GM18951 (cell line): ENCODE measurements around the gene IGFBP6.

Source experiments
- POLR2A ChIP-seq: IDR thresholded peaks from 4 replicates; pipeline ENCODE4 v1.6.1; 2011; ENCODE audit warnings: mild to moderate bottlenecking; ENCODE audit not compliant: insufficient read length, insufficient read depth; ENCODE audit errors: extremely low read depth
- in situ Hi-C: fragments of 300-500 bp; cut with MboI; formaldehyde crosslinking; loops from one replicate; pipeline ENCODE4 v1.12.0; 2022; ENCODE audit warnings: low sequenced_read_pairs, mixed read lengths, inconsistent platforms; ENCODE audit not compliant: unreplicated experiment

IGFBP6 gene

DNA sequence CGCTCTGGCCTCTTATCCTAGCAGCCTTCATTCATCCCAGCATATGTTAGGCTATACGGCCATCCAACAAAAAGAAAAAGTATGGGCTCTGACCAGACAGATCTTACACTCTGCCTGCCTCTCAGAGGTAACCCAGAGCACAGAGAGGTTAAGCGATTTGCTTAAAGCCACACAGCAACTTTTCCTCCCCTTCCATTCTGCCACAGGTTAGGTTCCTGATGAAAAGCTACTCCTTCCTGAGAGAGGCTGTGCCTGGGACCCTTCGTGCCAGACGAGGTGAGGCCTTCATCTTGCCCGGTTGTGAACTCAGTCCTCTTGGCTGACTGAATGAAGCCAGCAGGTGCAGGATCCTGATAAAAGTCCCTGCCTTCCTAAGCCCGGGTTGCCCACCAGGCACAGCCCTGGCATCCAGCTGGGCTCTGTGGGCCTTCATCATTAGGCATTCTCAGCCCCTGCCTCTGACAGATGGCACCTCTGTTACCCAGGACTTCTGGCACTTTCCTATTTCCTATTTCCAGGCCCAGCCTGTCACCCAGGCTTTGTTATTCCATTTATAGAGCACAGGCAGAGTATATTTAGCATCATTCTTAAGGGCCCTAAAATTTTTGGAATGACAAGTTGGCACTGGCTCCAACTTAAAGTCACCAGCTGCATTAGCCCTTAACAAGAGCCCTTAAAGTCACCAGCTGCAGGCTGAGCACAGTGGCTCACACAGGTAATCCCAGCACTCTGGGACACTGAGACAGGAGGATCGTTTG is 18.6 kb downstream of the IGFBP6 start:
- in situ Hi-C loops: no loop called here
- TF ChIP-seq POLR2A: no peak

DNA sequence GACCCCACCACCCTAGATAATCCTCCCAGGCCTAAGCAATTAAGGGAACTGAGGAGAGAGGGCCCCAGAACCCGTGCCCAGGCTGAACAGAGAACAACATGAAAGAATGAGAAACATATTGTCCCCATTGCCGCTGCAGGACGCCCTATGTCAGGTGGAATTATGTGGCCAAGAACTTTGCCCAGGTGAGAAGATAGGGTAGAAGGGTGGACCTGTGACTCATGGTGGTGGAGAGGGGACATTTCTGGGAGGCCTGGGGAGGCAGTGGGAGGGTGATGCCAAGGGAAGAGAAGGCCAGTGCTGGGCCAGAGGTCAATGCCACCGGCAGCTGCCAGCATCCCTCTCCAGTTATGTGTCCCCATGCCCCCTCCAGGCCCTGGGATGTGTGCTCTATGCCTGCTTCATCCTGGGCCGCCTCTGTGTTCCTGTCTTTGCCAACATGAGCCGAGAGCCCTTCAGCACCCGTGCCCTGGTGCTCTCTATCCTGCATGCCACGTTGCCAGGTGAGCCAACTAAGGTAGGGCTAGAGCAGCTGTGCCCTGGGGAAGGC is 21.4 kb downstream of the IGFBP6 start:
- TF ChIP-seq POLR2A: no peak
- in situ Hi-C loops: no loop called here

DNA sequence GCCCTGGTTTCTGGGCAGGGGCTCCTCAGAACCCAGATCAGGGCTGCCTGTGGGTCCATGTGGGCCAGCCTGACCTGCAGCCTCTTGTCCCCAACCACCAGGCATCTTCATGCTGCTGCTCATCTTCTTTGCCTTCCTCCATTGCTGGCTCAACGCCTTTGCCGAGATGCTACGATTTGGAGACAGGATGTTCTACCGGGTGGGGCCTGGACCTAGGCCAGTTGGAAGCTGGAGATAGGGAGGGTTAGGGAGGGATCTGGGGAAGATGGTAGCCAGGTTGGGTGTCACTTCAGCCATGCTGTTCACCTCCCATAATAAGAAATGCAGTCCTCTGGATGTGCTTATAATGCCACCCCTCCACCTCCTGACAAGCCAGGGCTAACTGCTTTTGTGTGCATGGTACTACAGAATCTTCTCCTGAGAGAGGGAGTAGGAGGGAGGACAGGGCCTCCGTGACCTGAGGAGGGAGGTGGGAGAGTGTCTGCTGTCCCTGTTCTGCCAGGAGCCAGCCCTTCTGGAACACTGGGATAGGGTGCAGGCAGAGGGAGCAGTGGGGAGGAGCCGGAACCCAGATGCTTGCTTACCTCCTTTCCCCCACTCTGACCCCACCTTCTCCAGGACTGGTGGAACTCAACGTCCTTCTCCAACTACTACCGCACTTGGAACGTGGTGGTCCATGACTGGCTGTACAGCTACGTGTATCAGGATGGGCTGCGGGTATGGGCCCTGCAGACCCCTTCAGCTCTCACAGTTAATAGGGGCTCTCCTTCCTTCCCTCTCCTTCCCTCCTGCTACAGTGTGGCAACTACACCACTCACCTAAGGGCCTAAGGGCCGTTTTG is 23.4 kb downstream of the IGFBP6 start:
- in situ Hi-C loops: no loop called here
- no peak for TF ChIP-seq POLR2A

DNA sequence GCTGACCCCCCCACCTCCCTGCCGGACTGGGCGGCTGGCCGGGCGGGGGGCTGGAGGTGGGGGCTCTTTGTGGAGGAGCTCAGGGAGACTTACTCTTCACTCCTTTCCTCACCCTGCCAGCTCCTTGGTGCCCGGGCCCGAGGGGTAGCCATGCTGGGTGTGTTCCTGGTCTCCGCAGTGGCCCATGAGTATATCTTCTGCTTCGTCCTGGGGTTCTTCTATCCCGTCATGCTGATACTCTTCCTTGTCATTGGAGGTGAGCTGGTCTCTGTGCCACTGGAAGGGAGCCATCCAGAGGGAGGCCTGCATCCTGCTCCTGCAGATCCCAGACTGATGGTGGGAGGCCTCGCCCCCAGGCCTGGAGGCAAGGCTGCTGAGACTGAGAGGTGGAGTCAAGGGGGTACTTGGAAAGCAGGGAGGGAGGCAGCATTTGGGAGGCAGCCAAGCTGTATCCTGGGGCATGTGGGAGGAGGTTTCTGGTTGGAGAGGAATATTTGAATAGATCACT is 25.5 kb downstream of the IGFBP6 start:
- no peak for TF ChIP-seq POLR2A
- in situ Hi-C loops: no loop called here

DNA sequence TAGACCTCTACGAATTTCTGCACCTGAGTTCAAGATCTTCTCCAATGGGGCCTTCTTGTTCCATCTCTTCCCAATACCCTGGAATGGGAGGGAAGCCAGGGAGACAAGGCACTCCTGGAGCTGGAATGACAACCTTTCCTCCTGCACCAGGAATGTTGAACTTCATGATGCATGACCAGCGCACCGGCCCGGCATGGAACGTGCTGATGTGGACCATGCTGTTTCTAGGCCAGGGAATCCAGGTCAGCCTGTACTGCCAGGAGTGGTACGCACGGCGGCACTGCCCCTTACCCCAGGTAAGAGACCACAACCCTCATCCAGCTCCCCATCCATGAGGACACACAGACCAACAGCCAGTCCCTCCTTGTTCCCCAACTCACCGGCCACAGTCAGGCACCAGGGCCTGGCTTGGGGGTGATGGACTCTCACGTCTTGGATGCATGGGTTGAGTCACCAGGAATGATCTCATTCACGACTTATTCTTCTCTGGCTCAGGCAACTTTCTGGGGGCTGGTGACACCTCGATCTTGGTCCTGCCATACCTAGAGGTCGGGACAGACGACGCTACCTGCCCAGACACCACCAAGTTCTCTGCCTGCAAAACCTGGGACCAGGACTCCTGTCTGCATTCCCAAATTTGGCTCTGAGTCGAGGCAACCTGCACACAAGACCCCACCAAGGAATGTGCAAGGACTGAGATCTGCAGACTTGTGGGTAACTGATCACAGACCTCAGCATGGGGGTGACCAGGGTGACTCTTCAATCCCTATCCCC is 26.3 kb downstream of the IGFBP6 start:
- TF ChIP-seq POLR2A: no peak
- in situ Hi-C loops: no loop called here

DNA sequence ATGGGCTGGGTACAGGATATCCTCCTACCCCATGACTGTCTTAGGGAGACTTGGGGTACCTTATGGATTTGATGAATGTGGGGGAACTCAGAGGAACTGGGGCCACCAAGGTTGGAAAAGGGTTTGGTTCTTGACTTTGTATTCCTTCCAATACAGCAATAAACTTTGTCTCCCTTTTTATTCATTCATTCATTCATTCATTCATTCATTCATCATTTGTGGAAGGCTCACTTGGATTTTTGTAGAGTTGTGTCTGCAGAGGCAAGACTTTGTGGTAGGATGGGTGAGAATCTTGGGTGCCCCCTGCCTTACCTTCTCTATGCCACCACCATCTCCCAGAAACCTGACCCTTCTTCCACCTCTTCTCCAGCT is 26.9 kb downstream of the IGFBP6 start:
- TF ChIP-seq POLR2A: no peak
- in situ Hi-C loops: no loop called here

DNA sequence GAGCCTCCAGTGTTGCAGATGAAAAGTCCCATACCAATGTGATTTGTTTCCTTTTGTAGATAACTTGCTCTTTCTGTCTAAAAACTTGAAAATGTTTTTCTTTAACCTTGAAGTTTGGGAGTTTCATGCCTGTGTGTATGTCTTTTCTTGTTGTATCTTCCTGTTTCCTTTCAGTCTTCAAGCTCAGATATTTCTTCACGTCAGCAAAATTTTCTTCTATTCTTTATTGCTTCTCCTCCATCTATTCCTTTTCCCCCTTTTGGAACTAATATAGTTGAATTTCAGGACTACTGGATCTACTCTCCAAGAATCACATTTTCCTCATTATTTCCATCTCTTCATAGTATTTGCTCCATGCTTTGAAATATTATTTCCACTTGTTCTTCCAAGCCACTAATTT is 29.7 kb downstream of the IGFBP6 start:
- in situ Hi-C loops: no loop called here
- TF ChIP-seq POLR2A: no peak

DNA sequence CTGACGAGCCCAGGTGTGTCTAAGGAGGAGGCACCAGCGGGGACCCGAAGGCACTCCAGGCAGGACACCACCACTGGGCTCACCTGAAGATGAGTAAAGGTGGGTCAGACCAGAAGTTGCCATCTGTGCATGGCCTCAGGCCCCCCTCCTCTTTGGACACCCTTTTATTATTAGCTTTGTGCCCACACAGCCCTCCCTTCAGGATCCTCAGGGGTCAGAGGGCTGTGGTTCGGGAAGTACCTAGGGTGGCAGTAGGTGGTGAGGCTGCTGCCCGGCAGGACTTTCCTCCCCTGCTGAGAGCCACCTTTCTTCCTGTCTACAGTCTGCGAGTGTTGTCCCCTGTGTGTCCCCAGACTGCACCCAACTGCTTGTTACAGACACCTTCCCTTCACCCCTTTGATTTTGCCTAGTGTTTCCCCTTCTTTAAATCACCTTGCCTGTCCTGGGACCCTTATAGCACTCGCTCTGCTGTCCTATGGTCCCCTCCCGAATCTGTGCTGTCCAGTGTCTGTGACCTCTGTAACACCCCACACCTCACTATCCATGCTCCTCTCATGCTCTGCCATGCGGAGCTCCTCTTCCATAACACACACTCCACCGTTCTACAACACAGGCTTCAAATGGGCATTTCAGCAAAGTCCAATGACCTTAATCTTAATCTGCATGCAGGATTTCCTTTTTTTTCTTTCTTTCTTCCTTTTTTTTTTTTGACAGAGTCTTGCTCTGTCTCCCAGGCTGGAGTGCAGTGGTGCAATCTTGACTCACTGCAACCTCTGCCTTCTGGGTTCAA is 31.5 kb downstream of the IGFBP6 start:
- TF ChIP-seq POLR2A: no peak
- in situ Hi-C loops: no loop called here

DNA sequence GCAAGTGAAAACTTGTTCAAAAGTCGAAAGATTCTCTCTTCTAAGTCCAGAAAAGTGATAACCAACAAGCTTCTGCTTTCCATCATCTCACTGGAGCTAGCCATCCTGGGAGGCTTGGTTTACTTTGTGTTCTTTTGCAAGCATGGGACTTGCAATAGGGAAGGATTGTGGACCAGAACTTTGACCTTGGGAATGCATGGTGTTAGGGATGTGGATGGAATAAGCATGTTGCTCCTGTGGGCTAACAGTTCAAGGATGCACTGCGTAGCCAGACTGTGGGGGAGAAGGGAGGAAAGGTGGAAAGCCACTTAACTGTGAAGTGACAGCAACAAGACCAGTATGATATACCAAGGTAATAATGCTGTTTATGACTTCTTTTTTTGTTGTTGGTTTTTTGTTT is 34.4 kb downstream of the IGFBP6 start:
- in situ Hi-C loops: no loop called here
- no peak for TF ChIP-seq POLR2A

DNA sequence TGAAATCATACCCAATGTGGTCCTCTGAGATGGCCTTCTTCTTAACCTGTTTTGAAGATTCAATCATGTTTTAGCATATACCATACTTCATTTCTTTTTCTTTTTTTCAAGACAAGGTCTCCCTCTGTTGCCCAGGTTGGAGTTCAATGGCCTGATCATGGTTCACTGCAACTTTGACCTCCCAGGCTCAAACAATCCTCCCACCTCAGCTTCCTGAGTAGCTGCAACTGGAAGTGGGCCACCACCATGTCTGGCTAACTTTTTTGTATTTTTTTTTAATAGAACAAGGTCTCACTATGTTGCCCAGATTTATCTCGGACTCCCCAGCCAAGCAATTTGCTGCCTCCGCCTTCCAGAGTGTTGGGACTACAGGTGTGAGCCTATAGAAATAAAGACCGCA is 36.3 kb downstream of the IGFBP6 start:
- no peak for TF ChIP-seq POLR2A
- in situ Hi-C loops: no loop called here

DNA sequence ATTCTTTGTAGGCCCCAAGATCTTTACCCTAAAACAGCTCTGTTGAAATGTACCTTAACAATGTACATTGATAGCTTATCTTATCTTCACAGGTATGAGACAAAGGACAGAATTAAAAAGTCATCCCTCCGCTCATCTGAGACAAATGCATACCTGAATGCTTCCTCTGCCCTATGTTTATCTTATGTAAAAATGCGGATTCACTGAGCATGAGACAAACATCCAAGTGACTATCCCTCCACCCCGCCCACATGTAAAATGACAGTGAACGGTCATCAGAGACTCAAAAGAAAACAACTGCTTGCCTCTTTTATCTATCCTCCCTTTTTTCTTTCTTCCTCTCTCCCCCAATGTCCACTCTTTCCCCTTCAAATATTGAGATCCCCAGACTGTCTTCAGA is 45.9 kb downstream of the IGFBP6 start:
- TF ChIP-seq POLR2A: no peak
- in situ Hi-C loops: no loop called here
